ENCODE measurements around the gene MXD1.

DNA sequence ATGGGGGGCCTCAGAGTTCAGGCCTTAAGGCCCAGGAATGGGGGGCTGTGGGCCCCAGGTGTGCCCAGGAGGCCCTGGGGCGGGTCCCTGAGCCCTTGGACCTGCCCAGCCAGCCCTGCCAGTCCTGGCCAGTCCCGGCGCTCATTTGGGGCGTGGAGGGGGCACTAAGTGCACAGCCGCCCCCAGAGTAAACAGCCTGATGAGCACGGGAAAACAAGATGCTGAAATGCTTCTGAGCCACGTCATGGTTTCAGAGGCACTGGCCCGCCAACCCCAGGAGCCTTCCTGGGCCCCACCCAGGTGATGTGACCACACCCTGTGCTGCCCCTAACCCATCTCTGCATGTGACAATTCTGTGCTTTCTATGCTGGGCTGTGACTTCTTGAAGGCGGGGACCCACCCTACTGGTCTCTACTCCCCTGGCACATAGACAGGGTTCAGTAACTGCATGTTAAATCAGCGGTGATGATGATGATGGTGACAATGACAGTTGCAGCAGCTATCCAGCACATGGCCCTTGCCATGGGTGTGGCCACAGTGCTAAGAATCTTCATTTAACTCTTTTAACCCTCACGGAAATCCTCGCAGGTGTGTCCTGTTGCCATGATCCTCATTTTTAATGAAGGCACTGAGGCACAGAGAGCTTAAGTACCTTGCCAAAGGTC is 74.7 kb downstream of the MXD1 start:
- TF ChIP-seq, protein P1, sequence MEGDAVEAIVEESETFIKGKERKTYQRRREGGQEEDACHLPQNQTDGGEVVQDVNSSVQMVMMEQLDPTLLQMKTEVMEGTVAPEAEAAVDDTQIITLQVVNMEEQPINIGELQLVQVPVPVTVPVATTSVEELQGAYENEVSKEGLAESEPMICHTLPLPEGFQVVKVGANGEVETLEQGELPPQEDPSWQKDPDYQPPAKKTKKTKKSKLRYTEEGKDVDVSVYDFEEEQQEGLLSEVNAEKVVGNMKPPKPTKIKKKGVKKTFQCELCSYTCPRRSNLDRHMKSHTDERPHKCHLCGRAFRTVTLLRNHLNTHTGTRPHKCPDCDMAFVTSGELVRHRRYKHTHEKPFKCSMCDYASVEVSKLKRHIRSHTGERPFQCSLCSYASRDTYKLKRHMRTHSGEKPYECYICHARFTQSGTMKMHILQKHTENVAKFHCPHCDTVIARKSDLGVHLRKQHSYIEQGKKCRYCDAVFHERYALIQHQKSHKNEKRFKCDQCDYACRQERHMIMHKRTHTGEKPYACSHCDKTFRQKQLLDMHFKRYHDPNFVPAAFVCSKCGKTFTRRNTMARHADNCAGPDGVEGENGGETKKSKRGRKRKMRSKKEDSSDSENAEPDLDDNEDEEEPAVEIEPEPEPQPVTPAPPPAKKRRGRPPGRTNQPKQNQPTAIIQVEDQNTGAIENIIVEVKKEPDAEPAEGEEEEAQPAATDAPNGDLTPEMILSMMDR (IDR thresholded peaks at IDR 0.05; ENCODE audit: poor library complexity) = no peak
- TF ChIP-seq EZH2 (IDR thresholded peaks at IDR 0.05; ENCODE audit: borderline replicate concordance) = no peak

Data from hepatocyte (in vitro differentiated cells).